ENCODE data around the gene FEZ2. TPM values are rescaled to one million over a fixed set of nuclear protein-coding genes. Genes with fewer than 3 reads are reported as not detected.
A peak's percentile ranks its signal among the peaks of the same experiment; 100 is the strongest.

The FEZ2 gene
- total RNA-seq, 1 experiment from 2014 or later = 51.1 TPM

DNA sequence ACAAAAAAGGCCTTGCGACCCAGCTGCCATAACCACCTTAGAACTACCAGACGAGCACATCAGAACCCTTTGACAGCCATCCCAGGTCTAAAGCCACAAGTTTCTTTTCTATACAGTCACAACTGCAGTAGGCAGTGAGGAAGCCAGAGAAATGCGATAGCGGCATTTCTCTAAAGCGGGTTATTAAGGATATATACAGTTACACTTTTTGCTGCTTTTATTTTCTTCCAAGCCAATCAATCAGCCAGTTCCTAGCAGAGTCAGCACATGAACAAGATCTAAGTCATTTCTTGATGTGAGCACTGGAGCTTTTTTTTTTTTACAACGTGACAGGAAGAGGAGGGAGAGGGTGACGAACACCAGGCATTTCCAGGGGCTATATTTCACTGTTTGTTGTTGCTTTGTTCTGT is 48.8 kb downstream of the FEZ2 start:
- BruUV-seq (replicated peaks) = TSS peak; percentile 83
- Histone ChIP-seq H3K27ac (ENCODE audit: low read length) (peak overlapping the region; percentile 74), H3K4me1 (ENCODE audit: control insufficient read depth, insufficient read depth, low read length) (peaks cover 95% of the 10 kb centered on the region), H3K4me3 (ENCODE audit: low read depth in 2 of 2, low read length in 2 of 2) (no peak overlapping the region), H3K9me3 (ENCODE audit: control insufficient read depth, insufficient read depth, low read depth, low read length) (no peaks in the 10 kb centered on the region), H3K27me3 (ENCODE audit: control insufficient read depth, insufficient read depth, low read length) (no peaks in the 10 kb centered on the region), H3K36me3 (ENCODE audit: control insufficient read depth, insufficient read depth, low read length) (peaks cover 54% of the 10 kb centered on the region)
- in situ Hi-C loops (cut with HindIII; ENCODE audit: low pct_unique_long_range_greater_than_20kb, low sequenced_read_pairs) (no loop called here), intact Hi-C loops (cut with micrococcal nuclease; ENCODE audit: unreplicated experiment) (no loop called here)
- ChIA-PET CTCF (interaction anchor here (0.8 kb wide), 1 partner anchor 115 kb away, joined by 4 read pairs; no protein-coding TSS in a partner anchor), POLR2A (no interaction called here)
- no peak for DNase-seq (ENCODE audit: low read depth, low spot score)
- TF ChIP-seq POLR2AphosphoS5 (IDR thresholded peaks at IDR 0.05; ENCODE audit: low read depth, low read length) = no peak; the same call in 1 of the 2 replicates
- TF ChIP-seq, protein P1, sequence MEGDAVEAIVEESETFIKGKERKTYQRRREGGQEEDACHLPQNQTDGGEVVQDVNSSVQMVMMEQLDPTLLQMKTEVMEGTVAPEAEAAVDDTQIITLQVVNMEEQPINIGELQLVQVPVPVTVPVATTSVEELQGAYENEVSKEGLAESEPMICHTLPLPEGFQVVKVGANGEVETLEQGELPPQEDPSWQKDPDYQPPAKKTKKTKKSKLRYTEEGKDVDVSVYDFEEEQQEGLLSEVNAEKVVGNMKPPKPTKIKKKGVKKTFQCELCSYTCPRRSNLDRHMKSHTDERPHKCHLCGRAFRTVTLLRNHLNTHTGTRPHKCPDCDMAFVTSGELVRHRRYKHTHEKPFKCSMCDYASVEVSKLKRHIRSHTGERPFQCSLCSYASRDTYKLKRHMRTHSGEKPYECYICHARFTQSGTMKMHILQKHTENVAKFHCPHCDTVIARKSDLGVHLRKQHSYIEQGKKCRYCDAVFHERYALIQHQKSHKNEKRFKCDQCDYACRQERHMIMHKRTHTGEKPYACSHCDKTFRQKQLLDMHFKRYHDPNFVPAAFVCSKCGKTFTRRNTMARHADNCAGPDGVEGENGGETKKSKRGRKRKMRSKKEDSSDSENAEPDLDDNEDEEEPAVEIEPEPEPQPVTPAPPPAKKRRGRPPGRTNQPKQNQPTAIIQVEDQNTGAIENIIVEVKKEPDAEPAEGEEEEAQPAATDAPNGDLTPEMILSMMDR (IDR thresholded peaks at IDR 0.05) = no peak
- no peak for TF ChIP-seq SIN3A (IDR thresholded peaks at IDR 0.05; ENCODE audit: borderline replicate concordance, insufficient read depth, low read depth, low read length)
- no peak; the same call in 1 of the 2 replicates for ATAC-seq

DNA sequence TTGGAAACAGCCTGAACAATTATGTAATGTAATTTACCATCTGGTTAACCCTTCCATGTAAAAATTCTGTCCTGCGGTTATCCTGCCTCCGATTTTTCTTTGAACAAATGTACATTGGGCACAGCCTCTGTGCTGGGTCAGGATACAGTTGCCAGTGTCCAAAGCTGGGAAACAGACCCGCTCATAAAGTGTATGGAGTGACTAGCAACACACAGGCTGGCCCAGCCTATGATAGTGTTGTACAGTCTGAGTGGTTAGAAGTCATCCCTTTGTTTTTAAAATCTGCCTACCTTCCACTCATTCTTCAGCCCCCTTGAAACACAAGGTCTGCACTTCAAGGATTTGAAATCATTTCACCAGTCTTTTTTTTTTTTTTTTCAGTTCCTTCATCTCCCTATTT is 50.1 kb downstream of the FEZ2 start:
- ATAC-seq = peak; percentile 57
- peaks cover 64% of the 10 kb centered on the region for H3K36me3 ChIP-seq (ENCODE audit: control insufficient read depth, insufficient read depth, low read length)
- peak overlapping the region; percentile 74 for H3K27ac ChIP-seq (ENCODE audit: low read length)
- no peak for DNase-seq (ENCODE audit: low read depth, low spot score)
- POLR2A ChIA-PET = no interaction called here
- intact Hi-C loops (cut with micrococcal nuclease; ENCODE audit: unreplicated experiment) = no loop called here
- H3K27me3 ChIP-seq (ENCODE audit: control insufficient read depth, insufficient read depth, low read length) = no peaks in the 10 kb centered on the region
- BruUV-seq (replicated peaks) = no TSS peak
- H3K4me1 ChIP-seq (ENCODE audit: control insufficient read depth, insufficient read depth, low read length) = peaks cover 88% of the 10 kb centered on the region
- no peak overlapping the region for H3K4me3 ChIP-seq (ENCODE audit: low read depth in 2 of 2, low read length in 2 of 2)
- H3K9me3 ChIP-seq (ENCODE audit: control insufficient read depth, insufficient read depth, low read depth, low read length) = no peaks in the 10 kb centered on the region
- in situ Hi-C loops (cut with HindIII; ENCODE audit: low pct_unique_long_range_greater_than_20kb, low sequenced_read_pairs) = no loop called here
- CTCF ChIA-PET = no interaction called here
- TF ChIP-seq POLR2AphosphoS5 (IDR thresholded peaks at IDR 0.05; ENCODE audit: low read depth, low read length) (no peak), TCF7L2 (IDR thresholded peaks at IDR 0.05; ENCODE audit: low read depth, low read length) (no peak), SIN3A (IDR thresholded peaks at IDR 0.05; ENCODE audit: borderline replicate concordance, insufficient read depth, low read depth, low read length) (no peak)
- TF ChIP-seq, protein P1 (IDR thresholded peaks at IDR 0.05) = no peak
- TF ChIP-seq, protein P2, sequence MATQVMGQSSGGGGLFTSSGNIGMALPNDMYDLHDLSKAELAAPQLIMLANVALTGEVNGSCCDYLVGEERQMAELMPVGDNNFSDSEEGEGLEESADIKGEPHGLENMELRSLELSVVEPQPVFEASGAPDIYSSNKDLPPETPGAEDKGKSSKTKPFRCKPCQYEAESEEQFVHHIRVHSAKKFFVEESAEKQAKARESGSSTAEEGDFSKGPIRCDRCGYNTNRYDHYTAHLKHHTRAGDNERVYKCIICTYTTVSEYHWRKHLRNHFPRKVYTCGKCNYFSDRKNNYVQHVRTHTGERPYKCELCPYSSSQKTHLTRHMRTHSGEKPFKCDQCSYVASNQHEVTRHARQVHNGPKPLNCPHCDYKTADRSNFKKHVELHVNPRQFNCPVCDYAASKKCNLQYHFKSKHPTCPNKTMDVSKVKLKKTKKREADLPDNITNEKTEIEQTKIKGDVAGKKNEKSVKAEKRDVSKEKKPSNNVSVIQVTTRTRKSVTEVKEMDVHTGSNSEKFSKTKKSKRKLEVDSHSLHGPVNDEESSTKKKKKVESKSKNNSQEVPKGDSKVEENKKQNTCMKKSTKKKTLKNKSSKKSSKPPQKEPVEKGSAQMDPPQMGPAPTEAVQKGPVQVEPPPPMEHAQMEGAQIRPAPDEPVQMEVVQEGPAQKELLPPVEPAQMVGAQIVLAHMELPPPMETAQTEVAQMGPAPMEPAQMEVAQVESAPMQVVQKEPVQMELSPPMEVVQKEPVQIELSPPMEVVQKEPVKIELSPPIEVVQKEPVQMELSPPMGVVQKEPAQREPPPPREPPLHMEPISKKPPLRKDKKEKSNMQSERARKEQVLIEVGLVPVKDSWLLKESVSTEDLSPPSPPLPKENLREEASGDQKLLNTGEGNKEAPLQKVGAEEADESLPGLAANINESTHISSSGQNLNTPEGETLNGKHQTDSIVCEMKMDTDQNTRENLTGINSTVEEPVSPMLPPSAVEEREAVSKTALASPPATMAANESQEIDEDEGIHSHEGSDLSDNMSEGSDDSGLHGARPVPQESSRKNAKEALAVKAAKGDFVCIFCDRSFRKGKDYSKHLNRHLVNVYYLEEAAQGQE (IDR thresholded peaks at IDR 0.05; ENCODE audit: insufficient read depth in 1 of 2, low read depth in 2 of 2, low read length in 1 of 2) = no peak

Data from Panc1 (cell line).